Cerebellar nuclear complex (tissue), 1 donor: ENCODE data around the gene ACP6.
A peak's percentile ranks its signal among the peaks of the same experiment; 100 is the strongest.

Experiments used
- DNase-seq, 2 experiments: peaks; one replicate each; lab custom pipeline; 2025; lab: John Stamatoyannopoulos, UW

ACP6 gene

DNA sequence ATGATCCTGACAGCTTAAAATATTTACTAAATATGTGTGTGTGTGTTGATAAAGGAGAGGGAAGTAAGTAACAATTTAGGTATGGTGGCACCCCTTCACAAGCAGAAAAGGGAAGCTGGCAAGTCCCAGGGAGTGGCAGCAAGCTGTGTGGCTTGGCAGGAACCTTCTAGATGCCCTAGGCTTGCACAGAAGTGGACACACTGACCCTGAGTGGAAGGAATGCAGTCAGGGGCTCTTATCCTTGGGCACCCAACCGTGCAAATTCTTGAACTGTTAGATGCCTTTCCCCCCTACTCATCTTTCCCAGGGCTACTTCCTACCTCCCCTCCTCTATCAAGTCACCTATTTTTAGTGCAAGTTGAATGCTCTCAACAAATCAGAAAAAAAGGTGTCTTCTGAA, 18.9 kb downstream of the ACP6 start:
- DNase-seq: no peak

DNA sequence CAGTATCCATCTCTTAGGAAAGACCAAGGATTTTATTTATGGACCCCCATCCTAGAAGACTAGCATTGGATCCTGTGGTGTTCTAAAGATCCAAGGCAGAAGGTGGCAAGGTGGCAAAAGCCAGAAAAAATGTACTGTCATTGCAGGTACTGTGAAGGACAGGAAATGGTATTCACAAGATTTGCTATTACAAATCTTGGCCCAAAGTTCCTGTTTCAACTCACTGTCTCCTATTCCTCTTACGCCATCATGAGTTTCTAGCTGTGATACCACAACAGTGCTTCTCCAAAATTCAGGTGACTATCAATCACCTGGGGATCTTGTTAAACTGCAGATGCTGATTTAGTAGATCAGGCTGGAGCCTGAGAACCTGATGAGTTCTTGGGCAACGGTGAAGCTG, 21.4 kb downstream of the ACP6 start:
- no peak for DNase-seq

DNA sequence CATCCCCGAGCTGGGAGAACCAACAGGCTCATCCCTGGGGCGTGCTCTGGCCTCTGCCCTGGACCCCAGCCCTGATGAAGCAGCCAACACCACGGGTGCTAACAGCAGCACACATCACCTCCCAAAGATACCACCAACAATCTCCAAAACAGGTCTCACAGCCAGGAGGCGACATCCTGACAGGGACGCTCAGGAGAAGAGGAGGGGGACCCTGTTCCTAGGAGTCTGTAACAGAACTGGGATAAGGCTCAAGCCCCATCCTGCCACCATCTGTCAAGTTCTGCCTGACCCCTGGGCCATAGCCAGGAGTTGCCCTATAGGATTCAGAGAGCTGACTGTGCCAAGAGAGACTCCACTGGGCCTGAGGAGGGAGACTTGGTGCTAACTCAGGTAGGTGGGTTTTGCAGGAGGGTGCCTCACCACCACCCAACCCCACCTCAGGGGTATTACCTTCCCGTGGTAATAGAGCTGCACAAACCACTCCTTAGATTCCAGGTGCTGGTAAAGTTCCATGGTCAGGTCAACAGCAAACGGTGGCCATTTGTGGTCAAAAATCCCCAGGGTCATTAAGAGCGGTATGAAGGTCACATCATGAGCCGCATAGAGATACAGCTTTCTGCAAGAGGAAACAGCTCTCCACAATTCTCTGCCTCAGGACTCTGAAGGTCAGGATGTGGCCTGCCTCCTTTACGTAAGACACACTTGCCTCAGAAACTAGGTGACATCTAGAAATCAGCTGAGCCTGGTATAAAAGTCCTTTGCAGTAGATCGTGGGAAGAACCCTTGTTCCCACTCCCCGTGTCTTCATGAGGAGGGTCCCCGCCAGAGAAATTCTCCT, 22.3 kb downstream of the ACP6 start:
- DNase-seq: no peak

DNA sequence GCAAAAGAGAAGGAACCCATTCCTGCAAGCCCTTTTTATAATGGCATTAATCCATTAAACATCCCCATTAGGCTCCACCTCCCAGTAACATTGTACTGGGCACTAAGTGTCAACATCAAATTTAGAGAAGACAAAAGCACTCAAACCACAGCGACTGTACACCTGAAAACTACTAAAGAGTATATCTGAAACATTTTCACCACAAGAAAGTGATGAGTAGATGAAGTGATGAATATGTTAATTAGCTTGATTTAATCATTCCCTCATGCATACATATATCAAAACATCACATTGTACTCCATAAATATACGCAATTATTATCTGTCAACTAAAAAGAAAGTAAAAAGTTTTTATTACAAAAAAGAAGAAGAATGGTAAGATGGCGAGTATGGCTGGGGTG, 26.4 kb downstream of the ACP6 start:
- no peak for DNase-seq

DNA sequence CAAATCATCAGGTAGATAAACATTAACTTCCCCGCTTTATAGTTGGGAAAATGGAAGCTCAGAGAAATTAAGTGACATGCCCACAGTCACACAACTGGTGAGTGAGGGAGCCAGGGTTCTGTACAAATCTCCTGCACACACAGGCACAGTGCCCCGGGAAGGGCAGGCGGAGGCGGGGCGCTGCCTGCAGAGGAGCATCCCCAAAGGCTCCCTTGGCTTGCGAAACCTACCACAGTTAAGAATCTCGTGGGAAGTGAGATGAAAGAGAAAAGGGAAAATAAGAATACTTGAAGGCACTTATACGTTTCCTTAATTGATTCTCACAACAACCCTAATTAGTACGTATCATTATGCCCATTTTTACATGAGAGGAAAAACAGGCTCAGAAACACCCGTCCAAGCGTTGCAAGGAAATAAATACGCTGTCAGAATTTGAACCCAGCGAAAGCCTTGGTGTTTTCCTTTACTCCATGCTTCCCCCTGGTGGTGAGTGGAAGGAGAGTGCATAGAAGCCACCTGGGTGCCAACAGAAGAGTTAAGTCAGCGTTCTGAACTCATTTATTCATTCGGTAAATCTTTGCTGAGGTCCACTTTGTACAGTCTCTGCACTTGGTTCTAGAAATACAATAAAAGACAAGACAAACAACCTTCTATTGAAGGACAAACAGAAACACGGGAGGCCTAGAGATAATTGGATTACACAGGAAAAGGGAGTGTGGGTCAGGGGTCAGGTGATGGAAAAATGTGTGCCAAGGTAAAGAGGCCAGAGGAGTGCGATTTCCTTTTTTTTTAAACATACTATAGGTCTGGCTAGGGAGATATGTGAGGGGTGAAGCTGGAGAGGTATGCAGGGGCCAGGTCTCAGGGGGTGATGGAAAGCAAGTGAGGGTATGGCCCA, 28.4 kb downstream of the ACP6 start:
- peak in 1 of 2 experiments; percentile 6 for DNase-seq

DNA sequence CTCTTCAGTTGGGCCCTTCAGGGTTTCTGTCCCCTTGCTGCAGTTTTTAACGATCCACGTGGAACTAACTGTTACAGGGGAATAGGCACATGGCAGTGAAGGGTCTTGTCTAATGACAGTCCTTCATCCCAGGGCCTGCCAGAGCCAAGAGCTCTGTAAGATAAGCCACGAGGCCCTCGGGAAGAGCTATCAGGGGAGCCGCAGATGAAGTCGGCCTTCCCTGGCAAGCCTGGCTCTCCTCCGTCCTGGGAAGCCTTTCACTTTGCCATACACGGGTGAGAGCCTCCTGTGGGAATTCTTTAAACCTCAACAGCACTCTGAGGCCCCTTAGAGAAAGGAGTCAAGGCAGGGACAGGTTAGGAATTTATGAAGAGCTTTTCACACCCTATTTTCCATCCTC, 29.0 kb downstream of the ACP6 start:
- DNase-seq: no peak

DNA sequence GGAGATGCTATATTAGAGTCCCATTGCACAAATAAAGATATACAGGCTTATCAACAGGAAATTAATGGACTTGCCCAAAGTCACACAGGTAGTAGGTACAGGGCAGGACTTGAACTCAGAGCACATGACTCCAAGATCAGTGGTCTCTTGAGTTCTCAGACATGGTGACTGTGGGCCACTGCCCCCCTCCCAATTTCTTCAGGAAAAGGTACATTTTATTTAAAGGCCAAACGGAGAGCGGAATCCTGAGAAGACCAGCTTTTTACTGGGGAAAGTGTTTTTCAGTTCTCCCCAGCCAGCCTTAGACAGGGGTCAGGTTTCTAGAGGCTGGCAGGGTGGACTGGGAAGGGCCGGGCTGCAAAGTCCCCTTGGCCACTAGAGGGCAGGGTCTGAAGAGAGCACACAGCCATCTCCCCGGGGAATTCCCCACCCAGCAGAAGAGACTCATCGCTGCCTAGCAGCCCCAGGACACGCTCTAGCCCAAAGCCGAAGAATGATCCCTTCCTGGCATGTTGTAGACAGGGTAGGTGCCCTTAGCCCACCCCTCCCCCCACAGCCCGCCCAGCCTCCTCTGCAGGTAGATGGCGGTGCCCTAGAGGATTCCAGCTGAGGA, 29.7 kb downstream of the ACP6 start:
- no peak for DNase-seq

DNA sequence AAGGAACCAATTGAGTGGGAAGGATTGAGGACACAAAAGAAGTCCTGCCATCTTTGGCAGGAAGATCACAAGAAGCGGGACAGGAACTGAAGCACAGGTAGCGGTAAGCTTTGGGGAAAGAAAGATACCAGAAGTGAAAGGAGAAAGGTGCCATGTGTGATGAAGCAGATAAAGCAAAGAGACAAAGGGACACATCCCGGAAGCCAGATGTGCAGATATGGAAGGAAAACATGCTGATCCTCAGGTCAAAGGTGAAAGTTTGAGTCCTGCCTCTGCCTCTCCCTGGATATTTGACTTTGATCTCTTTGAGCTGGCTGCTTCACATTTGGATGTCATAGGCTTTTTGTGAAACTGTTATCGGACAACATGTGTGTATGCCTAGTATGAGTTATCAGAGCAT, 34.0 kb downstream of the ACP6 start:
- no peak for DNase-seq

DNA sequence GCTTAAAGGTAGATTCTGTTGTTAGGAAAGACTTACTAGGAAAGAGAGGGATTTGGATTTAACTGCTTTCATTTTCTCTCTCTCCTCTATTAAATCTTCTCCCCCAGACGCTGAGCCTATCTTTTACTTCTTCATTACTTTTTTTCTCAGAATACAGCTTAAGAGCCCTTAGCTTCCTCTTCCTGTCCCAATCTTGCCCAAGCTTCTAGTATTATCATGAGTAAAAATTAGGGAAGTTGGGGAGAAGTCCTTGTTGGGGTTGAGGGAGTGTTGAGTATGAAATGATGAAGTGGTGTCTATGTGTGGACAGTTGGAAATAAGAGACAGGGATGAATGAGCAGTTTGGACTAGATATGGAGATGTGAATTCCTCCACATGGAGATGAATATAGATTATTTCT, 35.0 kb downstream of the ACP6 start:
- no peak for DNase-seq

DNA sequence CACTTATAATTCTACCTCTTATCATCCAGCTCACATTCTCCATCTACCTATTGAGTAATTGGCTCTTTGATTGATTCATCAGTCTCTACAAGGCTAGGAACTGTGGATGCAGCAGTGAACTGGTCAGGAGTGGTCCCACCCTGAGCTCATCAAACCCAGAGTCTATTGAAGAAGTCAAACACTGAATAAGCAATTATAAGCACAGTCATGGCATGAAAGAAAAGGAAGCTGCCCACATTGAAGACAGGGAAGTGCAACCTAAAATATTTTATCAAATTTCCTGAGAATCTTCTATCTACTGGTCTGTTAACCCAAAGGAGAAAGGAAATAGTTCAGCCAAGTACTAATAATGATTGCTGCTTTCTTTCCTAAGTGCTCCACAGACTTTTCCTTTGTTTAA, 35.7 kb downstream of the ACP6 start:
- no peak for DNase-seq

DNA sequence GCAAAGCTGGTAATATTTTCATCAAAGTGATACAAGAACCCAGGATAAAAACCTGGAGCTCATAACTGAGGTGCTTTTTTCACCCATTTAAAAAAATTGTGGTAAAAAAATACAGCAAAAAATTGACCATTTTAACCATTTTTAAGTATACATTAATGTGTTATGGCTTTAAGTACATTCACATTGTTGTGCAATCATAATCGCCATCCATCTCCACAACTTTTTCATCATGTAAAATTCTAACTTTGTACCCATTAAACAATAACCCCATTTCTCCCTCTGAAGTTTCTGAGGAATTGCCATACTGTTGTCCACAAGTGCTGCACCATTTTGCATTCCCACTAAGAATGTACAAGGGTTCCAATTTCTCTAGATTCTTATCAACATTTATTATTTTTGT, 36.6 kb downstream of the ACP6 start:
- DNase-seq: no peak

DNA sequence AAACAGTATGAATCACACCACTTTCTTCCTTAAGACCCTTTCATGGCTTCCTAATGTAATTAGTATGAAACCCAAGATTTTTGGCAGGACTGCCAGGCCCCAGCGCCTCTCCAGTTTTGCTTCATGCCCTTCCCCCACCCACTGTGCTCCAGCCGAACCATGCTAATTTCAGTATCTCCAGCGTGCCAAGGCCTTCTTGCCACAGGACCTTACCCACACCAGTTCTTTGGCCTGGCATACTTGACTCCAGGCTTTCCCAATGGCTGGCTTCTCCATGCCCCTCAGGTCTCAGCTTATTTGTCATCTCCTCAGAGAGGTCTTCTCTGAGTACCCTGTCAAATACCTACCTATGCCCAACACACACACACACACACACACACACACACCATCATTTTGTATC, 38.5 kb downstream of the ACP6 start:
- DNase-seq: no peak

DNA sequence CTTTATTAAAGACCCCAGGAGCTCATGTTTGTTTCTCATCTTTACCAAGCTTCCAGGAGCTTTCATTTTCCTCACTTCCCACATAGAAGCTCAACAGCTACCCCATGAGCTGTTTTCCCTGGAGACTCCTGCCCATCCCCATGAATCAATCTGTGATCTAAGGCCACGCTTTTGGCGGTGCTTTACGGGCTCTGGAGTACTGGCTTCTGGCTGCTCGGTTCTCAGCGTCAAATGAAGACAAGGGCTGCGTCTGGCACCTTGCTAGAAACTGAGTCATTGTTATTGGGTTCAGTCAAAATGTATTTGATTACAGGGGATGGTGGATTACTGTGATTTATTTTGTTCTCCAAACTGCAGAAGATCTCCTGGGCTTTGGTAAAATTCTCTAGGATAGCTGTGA, 39.9 kb downstream of the ACP6 start:
- DNase-seq: no peak

DNA sequence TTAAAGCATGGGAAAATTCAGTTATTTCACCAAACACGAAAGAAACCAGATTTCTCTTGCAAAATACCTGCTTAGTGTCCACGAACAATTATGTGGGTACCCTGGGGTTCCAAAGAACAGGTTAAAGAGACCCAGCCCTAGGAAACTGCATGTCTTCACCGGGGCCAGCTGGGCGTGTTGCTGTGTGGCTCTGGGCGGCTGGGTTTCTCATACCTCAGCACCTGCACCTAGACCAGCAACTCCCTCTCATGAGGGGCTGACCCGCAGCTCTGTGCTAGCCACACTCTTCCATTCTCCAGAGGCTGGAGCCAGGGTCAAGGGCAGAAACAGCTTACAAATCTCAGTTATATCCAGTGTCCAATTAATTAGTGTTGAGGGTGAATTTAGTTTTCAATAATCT, 40.3 kb downstream of the ACP6 start:
- DNase-seq: no peak

DNA sequence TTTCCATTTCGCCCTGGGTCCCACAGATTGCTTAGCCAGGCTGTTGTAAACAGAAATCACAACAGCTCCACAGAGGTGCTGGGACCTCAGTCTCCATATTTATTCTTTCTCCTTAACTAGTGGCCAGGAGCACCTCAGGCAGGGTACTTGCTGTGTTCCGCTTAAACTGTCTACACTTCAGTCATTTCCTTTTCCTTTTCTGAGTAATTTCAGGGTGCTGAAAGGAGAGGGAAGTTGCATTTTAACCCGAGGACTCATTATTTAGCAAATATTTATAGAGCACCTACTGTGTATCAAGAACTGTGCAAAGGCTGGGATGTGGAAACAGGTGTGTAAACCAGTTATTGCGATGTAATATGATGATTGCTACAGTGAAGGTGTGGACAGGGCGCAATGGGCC, 41.9 kb downstream of the ACP6 start:
- no peak for DNase-seq

DNA sequence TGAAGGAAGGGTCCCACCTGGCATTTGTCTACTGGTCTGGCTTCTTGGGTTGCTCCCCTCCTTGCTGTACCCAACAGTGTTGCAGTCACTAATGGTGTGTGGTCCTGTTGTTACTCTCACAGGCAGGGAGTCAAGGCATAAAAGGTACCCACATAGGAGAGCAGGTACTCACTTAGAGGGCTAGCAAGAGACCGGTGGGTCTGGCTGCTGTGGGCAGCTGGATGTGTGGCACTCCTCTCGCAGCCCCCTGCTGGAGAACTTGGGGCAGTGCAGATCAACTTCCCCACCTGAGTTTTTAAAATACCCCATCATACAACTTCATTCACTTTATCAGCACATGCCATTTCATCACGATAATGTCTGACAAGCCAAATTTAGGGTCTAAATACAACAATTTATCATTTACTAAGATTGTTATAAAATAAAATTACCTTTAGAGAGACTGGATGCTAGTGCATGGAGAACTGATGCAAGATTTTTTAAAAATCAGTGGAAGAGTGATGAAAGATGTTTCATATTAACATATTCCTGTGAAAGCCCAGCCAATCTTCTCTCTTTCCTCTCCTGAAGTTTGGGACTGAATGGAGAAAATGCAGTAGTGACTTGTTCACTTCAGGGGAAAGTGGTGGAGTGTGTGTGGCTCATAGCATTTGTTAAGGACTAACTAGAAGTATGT, 42.8 kb downstream of the ACP6 start:
- DNase-seq: no peak

DNA sequence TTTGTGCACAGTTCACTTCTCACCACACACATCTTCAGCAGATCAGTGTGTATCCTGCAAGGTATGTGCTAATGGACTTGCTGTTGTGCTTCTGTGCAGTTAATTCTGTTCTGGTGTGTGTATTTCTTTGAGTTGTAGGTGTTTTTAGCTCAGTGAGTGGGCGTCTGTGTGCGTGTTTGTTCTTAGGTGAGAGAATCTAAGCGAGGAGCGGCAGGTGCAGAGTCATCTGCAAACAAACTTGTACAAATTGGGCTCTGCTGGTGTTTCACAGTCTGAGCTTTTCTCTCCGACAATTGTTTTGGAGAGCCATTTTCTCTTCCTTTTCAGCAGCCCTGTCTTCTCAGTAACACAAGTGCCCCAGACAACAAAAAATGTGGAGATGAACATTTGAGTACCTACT, 43.6 kb downstream of the ACP6 start:
- DNase-seq: no peak

DNA sequence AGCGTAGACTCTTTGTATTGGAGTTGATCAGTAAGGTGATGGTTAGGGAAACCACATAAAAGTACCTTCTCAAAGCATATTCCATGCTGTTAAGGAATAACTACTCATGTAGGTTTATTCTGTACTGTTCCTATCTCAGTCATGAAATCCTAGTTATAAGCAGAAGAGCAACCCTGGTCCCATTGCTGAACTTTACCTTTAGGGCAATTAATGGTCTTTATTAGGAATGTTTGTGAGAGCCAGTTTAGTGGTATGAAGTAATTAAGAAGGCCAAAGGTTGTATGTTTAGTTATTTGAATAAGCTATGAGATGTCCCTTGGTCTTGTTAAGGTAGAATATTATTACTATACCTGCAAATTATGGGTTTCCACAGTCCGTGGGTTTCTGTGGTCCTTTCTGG, 44.0 kb downstream of the ACP6 start:
- DNase-seq: no peak

DNA sequence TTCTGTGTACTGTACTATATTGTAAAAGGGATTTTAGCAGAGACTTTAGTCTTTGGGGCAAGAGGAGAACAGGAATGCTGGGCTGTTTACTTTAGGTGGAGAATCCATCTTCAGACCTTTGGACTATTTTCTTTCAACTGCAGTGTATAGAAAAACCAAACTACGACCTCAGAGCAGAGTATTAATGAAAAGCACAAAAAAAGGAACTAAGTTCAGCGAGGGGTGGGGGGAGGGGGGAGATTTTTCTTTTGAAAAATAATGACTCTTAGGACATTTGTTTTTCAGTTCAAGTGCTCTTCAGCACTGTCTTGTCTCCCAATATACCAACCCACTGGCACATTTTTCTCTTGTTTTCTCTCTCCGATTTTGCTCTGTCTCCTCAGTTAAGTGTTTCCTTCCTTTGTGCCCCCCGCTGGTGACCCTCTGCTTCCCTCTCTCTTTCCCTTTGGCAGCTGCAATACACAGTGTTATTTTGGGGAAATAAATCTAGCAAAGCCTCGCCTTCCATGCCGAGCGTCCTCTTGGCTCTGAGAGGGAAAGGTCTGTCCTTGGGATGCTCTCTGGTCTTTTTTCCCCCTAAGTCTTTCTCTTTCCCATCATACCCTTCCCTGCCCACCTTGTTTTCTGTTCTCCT, 44.8 kb downstream of the ACP6 start:
- DNase-seq: peak in 1 of 2 experiments; percentile 13

DNA sequence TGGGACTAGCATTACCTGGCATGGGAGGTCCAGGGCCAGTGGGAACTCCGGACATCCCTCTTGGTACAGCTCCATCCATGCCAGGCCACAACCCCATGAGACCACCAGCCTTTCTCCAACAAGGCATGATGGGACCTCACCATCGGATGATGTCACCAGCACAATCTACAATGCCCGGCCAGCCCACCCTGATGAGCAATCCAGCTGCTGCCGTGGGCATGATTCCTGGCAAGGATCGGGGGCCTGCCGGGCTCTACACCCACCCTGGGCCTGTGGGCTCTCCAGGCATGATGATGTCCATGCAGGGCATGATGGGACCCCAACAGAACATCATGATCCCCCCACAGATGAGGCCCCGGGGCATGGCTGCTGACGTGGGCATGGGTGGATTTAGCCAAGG, 45.8 kb downstream of the ACP6 start:
- no peak for DNase-seq

DNA sequence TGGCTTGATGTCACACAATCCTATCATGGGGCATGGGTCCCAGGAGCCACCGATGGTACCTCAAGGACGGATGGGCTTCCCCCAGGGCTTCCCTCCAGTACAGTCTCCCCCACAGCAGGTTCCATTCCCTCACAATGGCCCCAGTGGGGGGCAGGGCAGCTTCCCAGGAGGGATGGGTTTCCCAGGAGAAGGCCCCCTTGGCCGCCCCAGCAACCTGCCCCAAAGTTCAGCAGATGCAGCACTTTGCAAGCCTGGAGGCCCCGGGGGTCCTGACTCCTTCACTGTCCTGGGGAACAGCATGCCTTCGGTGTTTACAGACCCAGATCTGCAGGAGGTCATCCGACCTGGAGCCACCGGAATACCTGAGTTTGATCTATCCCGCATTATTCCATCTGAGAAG, 46.3 kb downstream of the ACP6 start:
- no peak for DNase-seq

DNA sequence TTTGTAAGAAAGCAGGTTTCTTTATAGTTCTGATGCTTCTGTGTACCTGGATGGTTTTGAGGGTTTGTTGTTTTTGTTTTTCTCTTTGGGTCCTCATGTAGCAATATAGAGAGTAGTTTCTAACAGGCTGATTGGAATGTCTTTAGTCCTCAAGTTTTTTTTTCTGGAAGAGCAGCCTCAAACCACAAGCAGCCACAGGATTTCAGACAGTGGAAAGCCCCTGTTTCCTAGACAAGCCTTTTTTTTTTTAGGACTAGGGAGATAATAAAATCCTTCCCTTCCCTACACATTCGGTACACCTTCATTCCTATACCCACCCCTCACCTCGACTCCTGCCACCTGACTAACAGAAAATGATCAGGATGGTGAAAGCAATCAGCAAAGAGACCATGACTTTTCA, 47.6 kb downstream of the ACP6 start:
- DNase-seq: no peak
